HG02588 (cell line): ENCODE results near the gene C4BPA.

Experiments
- ATAC-seq: cut with Tn5 transposase; IDR thresholded peaks from one replicate; pipeline ENCODE4 v1.9.1; 2021; ENCODE audit warnings: mild to moderate bottlenecking, moderate library complexity; ENCODE audit not compliant: unreplicated experiment

The C4BPA gene

DNA sequence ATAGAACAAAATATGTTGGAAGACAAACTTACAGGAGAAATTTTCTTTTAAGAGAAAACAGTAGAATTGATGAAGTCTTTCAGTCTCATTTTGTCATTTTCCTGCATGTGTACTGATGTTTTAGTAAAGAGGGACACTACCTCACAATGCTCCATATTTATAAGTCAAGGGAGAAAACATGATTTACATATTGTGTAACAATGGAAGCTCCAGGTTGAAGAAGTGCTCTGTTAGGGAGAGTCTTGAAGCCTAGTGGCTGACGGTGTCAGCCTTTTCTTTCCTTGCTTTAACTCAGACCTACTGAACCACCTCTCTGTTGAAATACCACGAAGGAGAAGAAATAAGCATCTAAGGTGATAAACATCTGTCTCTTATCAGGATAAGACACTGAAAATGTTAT, 75.0 kb downstream of the C4BPA start:
- ATAC-seq, result no peak

DNA sequence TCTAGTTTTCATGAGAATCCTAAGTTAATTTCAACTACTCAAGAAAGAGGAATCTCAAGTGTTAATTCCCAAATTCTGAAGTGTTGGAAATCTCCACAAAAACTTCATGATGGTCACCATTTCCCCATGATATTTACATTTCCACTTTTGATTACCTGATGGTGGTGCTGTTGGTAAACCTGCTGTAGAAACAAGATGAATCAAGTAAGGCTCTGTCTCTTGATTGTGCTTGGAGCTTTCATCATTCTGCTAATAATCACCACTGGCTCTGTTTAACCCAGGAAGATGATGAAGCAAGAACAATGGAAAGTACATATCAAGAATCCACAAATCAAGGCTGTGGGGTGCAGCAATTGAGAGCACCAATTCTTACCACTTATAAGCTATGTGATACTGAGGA, 77.8 kb downstream of the C4BPA start:
- ATAC-seq, result no peak

DNA sequence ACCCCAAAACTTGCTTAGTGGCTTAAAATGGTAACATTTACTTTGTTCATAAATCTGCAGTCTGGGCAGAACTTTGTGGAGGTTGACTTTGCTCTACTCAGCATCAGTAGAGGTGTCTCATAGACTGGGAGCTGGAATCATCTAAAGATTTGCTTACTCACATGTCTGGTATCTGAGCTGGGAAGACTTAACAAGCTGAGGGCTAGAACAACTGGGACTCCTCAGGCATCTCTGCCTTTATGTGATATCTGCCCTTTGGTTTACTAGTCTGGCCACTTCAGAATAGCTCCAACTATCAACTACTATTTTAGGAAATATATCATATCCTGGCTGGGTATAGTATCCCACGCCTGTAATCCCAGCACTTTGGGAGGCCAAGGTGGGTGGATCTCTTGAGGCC, 82.5 kb downstream of the C4BPA start:
- no peak for ATAC-seq

DNA sequence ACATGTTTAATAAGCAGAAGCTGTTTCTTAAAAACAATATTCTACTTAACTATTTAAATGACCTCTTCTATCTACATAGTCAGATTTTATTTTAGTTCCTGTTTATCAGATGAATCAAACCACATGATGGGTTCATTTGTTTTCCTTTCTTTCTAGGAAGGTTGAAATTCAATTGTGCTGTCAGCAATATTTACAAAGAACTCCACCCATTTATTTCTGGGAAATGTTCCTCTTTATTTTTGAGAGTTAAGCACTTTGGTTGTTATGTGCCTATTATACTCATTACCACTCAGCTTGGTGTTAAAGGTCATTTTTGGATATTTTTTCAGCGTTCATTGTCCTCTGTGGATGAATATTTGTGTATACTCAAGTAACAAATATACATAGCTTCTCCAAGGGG, 84.9 kb downstream of the C4BPA start:
- no peak for ATAC-seq

DNA sequence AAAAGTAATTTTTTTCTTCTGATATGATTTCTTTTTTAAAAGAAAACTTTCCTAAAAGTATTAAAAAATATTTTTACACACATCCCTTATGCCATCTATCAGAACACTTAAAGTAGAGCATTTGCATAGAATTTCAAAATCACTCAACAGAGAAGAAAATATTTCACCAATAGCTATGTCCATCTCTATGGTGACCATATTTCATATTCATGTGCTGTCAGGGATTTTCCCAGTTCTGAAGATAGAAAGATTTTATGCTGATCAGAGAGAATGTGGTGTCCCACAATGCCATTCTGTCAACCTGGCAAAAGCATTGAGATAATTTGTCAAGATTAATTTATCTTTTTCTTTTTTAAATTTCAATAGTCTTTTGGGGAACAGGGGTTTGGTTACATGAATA, 87.0 kb downstream of the C4BPA start:
- no peak for ATAC-seq

DNA sequence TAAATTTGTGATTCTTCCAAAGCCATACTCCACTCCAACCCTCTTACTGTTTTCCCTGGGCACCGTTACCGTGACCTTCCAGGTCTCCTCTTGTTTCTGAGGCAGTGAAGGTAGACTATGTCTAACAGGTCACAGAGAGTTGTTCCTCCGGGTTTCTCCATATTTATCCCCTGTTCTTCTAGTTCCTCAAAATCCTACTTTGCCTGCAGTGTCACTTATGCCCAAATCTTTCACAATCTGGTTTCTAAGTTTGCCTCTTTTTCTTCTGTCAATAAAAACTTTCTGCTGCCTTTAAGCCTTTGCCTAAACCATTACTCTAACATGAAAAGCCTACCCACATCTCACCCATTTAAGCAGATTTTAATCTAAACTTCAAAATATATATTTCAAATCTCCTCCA, 87.7 kb downstream of the C4BPA start:
- no peak for ATAC-seq

DNA sequence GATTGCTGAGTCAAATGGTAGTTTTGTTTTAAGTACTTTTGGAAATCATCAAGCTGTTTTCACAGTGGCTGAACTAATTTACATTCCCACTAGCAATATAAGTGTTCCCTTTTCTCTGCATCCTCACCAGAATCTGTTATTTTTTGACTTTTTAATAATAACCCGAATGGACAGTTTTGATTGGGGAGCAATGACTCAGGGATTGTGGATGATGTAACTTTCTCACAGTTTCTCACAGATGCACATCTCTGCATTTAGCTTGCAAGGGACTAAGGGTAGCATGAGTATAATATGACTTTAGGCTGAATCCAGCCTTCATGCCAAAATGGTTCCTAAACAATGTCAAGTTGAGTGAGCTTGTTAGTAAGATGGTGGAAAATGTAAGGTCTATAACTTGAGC, 90.2 kb downstream of the C4BPA start:
- no peak for ATAC-seq
